Measurements from ENCODE around the gene SLC50A1.

DNA sequence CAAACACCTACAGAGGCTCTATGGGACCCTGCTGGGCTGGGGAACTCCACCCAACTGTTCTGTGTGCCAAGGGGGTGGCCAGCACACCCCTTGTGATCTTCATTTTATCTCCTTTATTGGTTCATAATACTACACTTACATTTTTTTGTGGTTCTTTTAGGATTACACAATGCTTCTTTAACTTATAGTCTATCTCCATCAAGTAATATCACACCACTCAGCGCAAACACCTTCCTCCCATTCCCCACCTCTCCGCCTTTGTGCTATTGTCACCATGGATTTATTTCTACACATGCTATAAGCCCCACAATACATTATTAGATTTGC lies 41.1 kb upstream of the SLC50A1 start:
- TF ChIP-seq EZH2 (IDR thresholded peaks at IDR 0.05; ENCODE audit: borderline replicate concordance) (no peak), EZH2phosphoT487 (IDR thresholded peaks at IDR 0.05; ENCODE audit: low read depth, severe bottlenecking, unreplicated experiment) (no peak)
